ENCODE results near the gene OR51I2. TPM values are rescaled to one million over a fixed set of nuclear protein-coding genes. Genes with fewer than 3 reads are reported as not detected.

OR51I2 gene
- total RNA-seq, 2 experiments from 2014 or later: not detected

Other genes with a start within 250 kb of the OR51I2 start
- not detected for gene OR51V1, start 248.6 kb upstream of the OR51I2 start, total RNA-seq
- not detected for gene HBB, start 222.3 kb upstream of the OR51I2 start, total RNA-seq
- gene HBD, start 214.8 kb upstream of the OR51I2 start, total RNA-seq: not detected
- gene HBG1, start 199.5 kb upstream of the OR51I2 start, total RNA-seq: not detected
- not detected for gene HBG2, start 194.5 kb upstream of the OR51I2 start, total RNA-seq
- gene HBE1, start 179.4 kb upstream of the OR51I2 start, total RNA-seq: not detected
- gene OR51B4, start 147.4 kb upstream of the OR51I2 start, total RNA-seq: not detected
- gene OR51B2, start 125.0 kb upstream of the OR51I2 start, total RNA-seq: not detected
- gene OR51B5, start 105.8 kb upstream of the OR51I2 start, total RNA-seq: not detected
- gene OR51B6, start 97.8 kb upstream of the OR51I2 start, total RNA-seq: not detected
- not detected for gene OR51M1, start 65.5 kb upstream of the OR51I2 start, total RNA-seq
- gene OR51Q1, start 27.2 kb upstream of the OR51I2 start, total RNA-seq: not detected
- not detected for gene OR51I1, start 7.8 kb upstream of the OR51I2 start, total RNA-seq
- not detected for gene OR52D1, start 39.4 kb downstream of the OR51I2 start, total RNA-seq
- not detected for gene UBQLN3, start 60.6 kb downstream of the OR51I2 start, total RNA-seq
- under 1 TPM; 0.11 to 0.14 TPM for gene UBQLNL, start 67.4 kb downstream of the OR51I2 start, total RNA-seq
- gene OR52H1, start 99.2 kb downstream of the OR51I2 start, total RNA-seq: not detected
- not detected for gene OR52B6, start 131.6 kb downstream of the OR51I2 start, total RNA-seq
- gene TRIM6, start 147.3 kb downstream of the OR51I2 start, total RNA-seq: under 1 TPM; 0.75 to 0.76 TPM
- 10 to 100 TPM; 10.4 to 11.8 TPM for gene TRIM34, start 175.7 kb downstream of the OR51I2 start, total RNA-seq
- gene TRIM5, start 235.8 kb downstream of the OR51I2 start, total RNA-seq: 10 to 100 TPM; 16.4 to 17.9 TPM
- gene TRIM22, start 240.5 kb downstream of the OR51I2 start, total RNA-seq: 100 to 1,000 TPM in 1 of 2 experiments, 10 to 100 TPM in 1; 73.4 to 101 TPM

All from activated CD4-positive, alpha-beta T cell treated with anti-CD3 and anti-CD28 coated beads for 36 hours (primary cell).